IMR-90 (cell line): ENCODE data around the gene IL23R. TPM values are rescaled to one million over a fixed set of nuclear protein-coding genes. Genes with fewer than 3 reads are reported as not detected.
A peak's percentile ranks its signal among the peaks of the same experiment; 100 is the strongest.

Experiments
- ATAC-seq: fragments of 200-7000 bp; cut with Tn5 transposase; 2 replicates; pipeline ENCODE4 v1.9.1; 2020; ENCODE audit warnings: low read depth, mild to moderate bottlenecking, moderate library complexity
- BruUV-seq: library from RNA; stranded (reverse); fragments of 400-500 nt; replicated peaks from 2 replicates; lab custom pipeline; 2021; lab: Mats Ljungman, UMichigan
- CTCF ChIA-PET: fragments of 300-600 bp; formaldehyde crosslinking; extraction: SDS; loops from one replicate; lab custom pipeline; 2021; ENCODE audit warnings: antibody characterized with exemption; lab: Yijun Ruan, JAX
- POLR2A ChIA-PET: fragments of 300-600 bp; sonication (Branson Sonifier 250); formaldehyde crosslinking; loops from one replicate; lab custom pipeline; 2022; ENCODE audit warnings: antibody characterized with exemption; ENCODE audit not compliant: unreplicated experiment; lab: Charles Lee
- DNase-seq: peaks from one replicate; pipeline ENCODE4 v3.0.0; 2013
- H2AFZ ChIP-seq: replicated peaks from 2 replicates; pipeline ENCODE3; 2013; ENCODE audit warnings: low read length, mild to moderate bottlenecking; ENCODE audit not compliant: poor library complexity
- H2AK5ac ChIP-seq: 2 replicates; pipeline ENCODE4 v1.6.1; 2013; ENCODE audit warnings: low read depth, low read length, inconsistent platforms
- H2AK9ac ChIP-seq: replicated peaks from 2 replicates; pipeline ENCODE3; 2013; ENCODE audit warnings: mild to moderate bottlenecking, low read depth, low read length, moderate library complexity; ENCODE audit not compliant: poor library complexity
- H2BK120ac ChIP-seq: 2 replicates; pipeline ENCODE4 v1.6.1; 2013; ENCODE audit warnings: low read depth, low read length, inconsistent platforms
- H2BK15ac ChIP-seq: 3 replicates; pipeline ENCODE4 v1.6.1; 2013; ENCODE audit warnings: low read depth, low read length, inconsistent platforms
- H2BK20ac ChIP-seq: 2 replicates; pipeline ENCODE4 v1.6.1; 2013; ENCODE audit warnings: low read depth, mild to moderate bottlenecking, inconsistent platforms, low read length, moderate library complexity
- H2BK5ac ChIP-seq: 2 replicates; pipeline ENCODE4 v1.6.1; 2013; ENCODE audit warnings: mild to moderate bottlenecking, low read depth, low read length, inconsistent platforms; ENCODE audit not compliant: poor library complexity, severe bottlenecking
- H3K14ac ChIP-seq: replicated peaks from 2 replicates; pipeline ENCODE4 v1.6.1; 2013; ENCODE audit warnings: low read depth, low read length, inconsistent platforms
- H3K18ac ChIP-seq: 2 replicates; pipeline ENCODE4 v1.6.1; 2013; ENCODE audit warnings: low read depth, low read length, control low read depth
- H3K23ac ChIP-seq: 2 replicates; pipeline ENCODE4 v1.6.1; 2013; ENCODE audit warnings: low read depth, low read length, inconsistent platforms
- H3K27ac ChIP-seq: 2 replicates; pipeline ENCODE4 v1.5.1; 2013; ENCODE audit warnings: mild to moderate bottlenecking, control low read depth, low read length; ENCODE audit not compliant: insufficient read depth
- H3K27me3 ChIP-seq: 2 replicates; pipeline ENCODE4 v1.6.1; 2013; ENCODE audit warnings: low read length; ENCODE audit not compliant: control insufficient read depth, insufficient read depth
- H3K36me3 ChIP-seq: 2 replicates; pipeline ENCODE4 v1.6.1; 2013; ENCODE audit warnings: low read length, mixed read lengths; ENCODE audit not compliant: control insufficient read depth, insufficient read depth
- H3K4ac ChIP-seq: 2 replicates; pipeline ENCODE4 v1.6.1; 2013; ENCODE audit warnings: low read depth, low read length, inconsistent platforms
- H3K4me1 ChIP-seq: 2 replicates; pipeline ENCODE4 v1.6.1; 2013; ENCODE audit warnings: low read length, mixed read lengths; ENCODE audit not compliant: control insufficient read depth, insufficient read depth
- H3K4me2 ChIP-seq: 2 replicates; pipeline ENCODE4 v1.6.1; 2013; ENCODE audit warnings: low read depth, mild to moderate bottlenecking, control low read depth, low read length, moderate library complexity
- H3K4me3 ChIP-seq: 2 replicates; pipeline ENCODE4 v1.5.1; 2013; ENCODE audit warnings: low read depth, mild to moderate bottlenecking, control low read depth, low read length, moderate library complexity; ENCODE audit not compliant: insufficient read depth
- H3K56ac ChIP-seq: 2 replicates; pipeline ENCODE4 v1.6.1; 2013; ENCODE audit warnings: low read length, inconsistent platforms; ENCODE audit not compliant: insufficient read depth; ENCODE audit errors: extremely low read depth
- H3K79me1 ChIP-seq, 2 experiments: 2 replicates each; pipeline ENCODE4 v1.6.1; 2013; ENCODE audit warnings: low read length in 2 of 2, inconsistent platforms in 1 of 2, low read depth in 1 of 2
- H3K9ac ChIP-seq: 2 replicates; pipeline ENCODE4 v1.6.1; 2013; ENCODE audit warnings: low read depth, low read length, control low read depth
- H3K9me1 ChIP-seq: 2 replicates; pipeline ENCODE4 v1.6.1; 2013; ENCODE audit warnings: low read length, inconsistent platforms; ENCODE audit not compliant: insufficient read depth
- H3K9me3 ChIP-seq: 2 replicates; pipeline ENCODE4 v1.6.1; 2013; ENCODE audit warnings: low read length; ENCODE audit not compliant: control insufficient read depth, insufficient read depth
- H4K20me1 ChIP-seq: 2 replicates; pipeline ENCODE4 v1.6.1; 2013; ENCODE audit warnings: low read length, inconsistent platforms; ENCODE audit not compliant: insufficient read depth
- H4K5ac ChIP-seq: 2 replicates; pipeline ENCODE4 v1.6.1; 2013; ENCODE audit warnings: mild to moderate bottlenecking, low read depth, low read length, control low read depth
- H4K8ac ChIP-seq, 2 experiments: 2 replicates each; pipeline ENCODE4 v1.6.1; 2013; ENCODE audit warnings: low read depth in 2 of 2, low read length in 2 of 2, control low read depth in 1 of 2, inconsistent platforms in 1 of 2
- H4K91ac ChIP-seq: 2 replicates; pipeline ENCODE4 v1.6.1; 2013; ENCODE audit warnings: low read depth, low read length, inconsistent platforms; ENCODE audit not compliant: insufficient read depth
- BHLHE40 ChIP-seq: fragments of 150-350 bp; IDR thresholded peaks from 2 replicates; pipeline ENCODE4 v1.6.1; 2016; ENCODE audit warnings: mild to moderate bottlenecking, low read depth, low read length
- FOS ChIP-seq: fragments of 150-350 bp; IDR thresholded peaks from 2 replicates; pipeline ENCODE4 v1.6.1; 2016; ENCODE audit warnings: low read depth, low read length
- MAFK ChIP-seq: IDR thresholded peaks from 2 replicates; pipeline ENCODE4 v1.6.1; 2012; ENCODE audit warnings: low read depth, low read length, improper control_type of control experiment
- MAZ ChIP-seq: IDR thresholded peaks from 2 replicates; pipeline ENCODE4 v1.6.1; 2012; ENCODE audit warnings: low read depth, mild to moderate bottlenecking, low read length, improper control_type of control experiment, moderate library complexity, borderline replicate concordance
- MXI1 ChIP-seq: IDR thresholded peaks from 2 replicates; pipeline ENCODE4 v1.6.1; 2012; ENCODE audit warnings: low read depth, mild to moderate bottlenecking, low read length, moderate library complexity, borderline replicate concordance
- NFE2L2 ChIP-seq: fragments of 150-350 bp; IDR thresholded peaks from 2 replicates; pipeline ENCODE4 v1.6.1; 2016; ENCODE audit warnings: low read depth, mild to moderate bottlenecking, low read length
- RCOR1 ChIP-seq: IDR thresholded peaks from 2 replicates; pipeline ENCODE4 v1.6.1; 2012; ENCODE audit warnings: mild to moderate bottlenecking, low read length, improper control_type of control experiment; ENCODE audit not compliant: insufficient replicate concordance
- RFX5 ChIP-seq: IDR thresholded peaks from 2 replicates; pipeline ENCODE4 v1.8.0; 2012; ENCODE audit warnings: low read depth, mild to moderate bottlenecking, low read length, moderate library complexity
- SMC3 ChIP-seq: fragments of 150-350 bp; IDR thresholded peaks from 2 replicates; pipeline ENCODE4 v1.6.1; 2016; ENCODE audit warnings: low read depth, mild to moderate bottlenecking, antibody characterized with exemption, low read length, moderate library complexity
- WGBS, 2 experiments: methylation state at CpG; one replicate each; pipeline versions ENCODE4 v1.1.5 to v1.1.7; 2013; ENCODE audit warnings: missing lambda C conversion rate in 2 of 2; ENCODE audit not compliant: insufficient read length in 1 of 2; ENCODE audit errors: extremely low coverage in 2 of 2; 5-methylcytosine and 5-hydroxymethylcytosine counted together
- dilution Hi-C: fragments of 300-500 bp; cut with HindIII; formaldehyde crosslinking; loops from one replicate; pipeline ENCODE4 v1.14.3; 2018; ENCODE audit warnings: low sequenced_read_pairs; ENCODE audit not compliant: unreplicated experiment
- in situ Hi-C: fragments of 300-500 bp; cut with MboI; formaldehyde crosslinking; loops from 3 replicates; pipeline ENCODE4 v1.14.3; 2019; ENCODE audit warnings: low sequenced_read_pairs, inconsistent platforms, mixed read lengths
- intact Hi-C: fragments of 100-400 bp; cut with micrococcal nuclease; formaldehyde crosslinking; loops from 2 replicates; pipeline ENCODE4 v1.10.0; 2022
- polyA plus RNA-seq, 3 experiments: library from polyadenylated mRNA; depleted of rRNA; stranded (reverse); fragments of >200 nt; gene quantifications; 2 replicates each; pipeline ENCODE4 v1.2.3, GENCODE V29; 2012; ENCODE audit warnings: low replicate concordance in 1 of 3
- total RNA-seq: library from RNA; depleted of rRNA; stranded (reverse); fragments of >200 nt; gene quantifications from 2 replicates; pipeline ENCODE4 v1.2.3, GENCODE V29; 2012
- TF ChIP-seq, protein P1 (sequence below): conservative IDR thresholded peaks from 2 replicates; pipeline ENCODE4 v1.5.1; 2012; ENCODE audit warnings: mild to moderate bottlenecking, low read depth, low read length, improper control_type of control experiment

IL23R gene
- total and polyA plus RNA-seq, 2 of the 4 experiments (the other 2 are of a cell fraction) = not detected

DNA sequence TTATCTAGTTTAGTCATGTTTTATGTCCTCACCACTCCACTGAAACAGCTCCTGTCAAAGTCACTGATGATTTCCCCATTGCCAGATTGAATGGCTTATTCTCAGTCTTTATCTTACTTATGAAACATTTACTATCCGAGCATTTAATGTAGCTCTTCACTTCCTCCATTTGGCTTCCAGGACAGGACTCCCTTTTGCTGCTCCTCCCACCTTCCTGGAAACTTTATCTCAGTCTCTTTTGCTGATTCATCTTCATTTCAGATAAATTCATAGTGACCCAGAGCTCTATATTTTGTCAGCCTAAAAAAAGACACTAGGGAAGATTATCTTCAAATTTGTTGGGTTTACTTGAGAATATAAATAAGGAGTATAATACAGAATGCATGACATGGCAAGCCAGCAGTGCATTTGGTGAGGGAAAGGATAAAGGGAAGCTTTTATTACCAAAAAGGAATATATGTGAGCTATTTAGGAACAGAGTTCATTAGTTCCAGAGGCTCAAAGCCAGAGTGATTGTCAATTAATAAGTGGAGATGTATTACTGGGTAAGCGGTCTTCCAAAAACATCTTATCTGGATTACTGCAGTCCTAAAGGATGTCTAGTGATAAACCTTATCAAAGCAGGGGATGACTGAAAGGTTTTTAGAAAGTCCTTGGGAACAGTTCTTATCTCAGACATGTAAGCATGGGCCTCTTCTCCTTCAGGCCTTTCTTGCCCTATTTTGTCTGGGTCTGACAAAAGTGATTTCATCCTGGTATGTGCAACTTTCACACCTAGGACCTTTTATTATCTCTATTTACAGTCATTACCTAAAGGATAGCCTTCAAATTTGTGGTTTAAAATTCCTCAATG is 25.6 kb downstream of the IL23R start:
- no peaks in the 10 kb centered on the region for H3K79me1 ChIP-seq
- H3K27ac ChIP-seq = no peak overlapping the region
- H3K9ac ChIP-seq = no peak overlapping the region
- H2BK120ac ChIP-seq = no peak overlapping the region
- H2BK5ac ChIP-seq = no peak overlapping the region
- no peak overlapping the region for H4K91ac ChIP-seq
- H2AFZ ChIP-seq = no peak overlapping the region
- no peak overlapping the region for H4K5ac ChIP-seq
- H3K4me3 ChIP-seq = no peak overlapping the region
- no peak overlapping the region for H3K18ac ChIP-seq
- H2BK15ac ChIP-seq = no peak overlapping the region
- no peak overlapping the region for H2AK5ac ChIP-seq
- H3K27me3 ChIP-seq = peaks cover 3% of the 10 kb centered on the region; the same call in 1 of the 2 replicates
- no peak overlapping the region for H3K14ac ChIP-seq
- no TSS peak for BruUV-seq
- H3K4me2 ChIP-seq = no peak overlapping the region
- dilution Hi-C loops (no loop called here), in situ Hi-C loops (no loop called here), intact Hi-C loops (loop anchor here (1.0 kb wide), 1 partner anchor 401 kb away; no protein-coding TSS in a partner anchor)
- ChIA-PET CTCF (interaction anchor here (0.6 kb wide), 1 partner anchor 23 kb away, joined by 3 read pairs; no protein-coding TSS in a partner anchor), POLR2A (no interaction called here)
- H3K9me1 ChIP-seq = peaks cover 3% of the 10 kb centered on the region; the same call in 1 of the 2 replicates
- TF ChIP-seq RCOR1 (no peak), NFE2L2 (no peak), BHLHE40 (no peak), RFX5 (no peak), MXI1 (no peak), FOS (no peak), MAFK (no peak), SMC3 (no peak), MAZ (no peak)
- TF ChIP-seq, protein P1, sequence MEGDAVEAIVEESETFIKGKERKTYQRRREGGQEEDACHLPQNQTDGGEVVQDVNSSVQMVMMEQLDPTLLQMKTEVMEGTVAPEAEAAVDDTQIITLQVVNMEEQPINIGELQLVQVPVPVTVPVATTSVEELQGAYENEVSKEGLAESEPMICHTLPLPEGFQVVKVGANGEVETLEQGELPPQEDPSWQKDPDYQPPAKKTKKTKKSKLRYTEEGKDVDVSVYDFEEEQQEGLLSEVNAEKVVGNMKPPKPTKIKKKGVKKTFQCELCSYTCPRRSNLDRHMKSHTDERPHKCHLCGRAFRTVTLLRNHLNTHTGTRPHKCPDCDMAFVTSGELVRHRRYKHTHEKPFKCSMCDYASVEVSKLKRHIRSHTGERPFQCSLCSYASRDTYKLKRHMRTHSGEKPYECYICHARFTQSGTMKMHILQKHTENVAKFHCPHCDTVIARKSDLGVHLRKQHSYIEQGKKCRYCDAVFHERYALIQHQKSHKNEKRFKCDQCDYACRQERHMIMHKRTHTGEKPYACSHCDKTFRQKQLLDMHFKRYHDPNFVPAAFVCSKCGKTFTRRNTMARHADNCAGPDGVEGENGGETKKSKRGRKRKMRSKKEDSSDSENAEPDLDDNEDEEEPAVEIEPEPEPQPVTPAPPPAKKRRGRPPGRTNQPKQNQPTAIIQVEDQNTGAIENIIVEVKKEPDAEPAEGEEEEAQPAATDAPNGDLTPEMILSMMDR = no peak
- no peak overlapping the region for H2BK20ac ChIP-seq
- DNase-seq (no peak), ATAC-seq (peak; percentile 42)
- H3K4ac ChIP-seq = no peak overlapping the region
- no peak overlapping the region for H3K56ac ChIP-seq
- H3K36me3 ChIP-seq = no peaks in the 10 kb centered on the region
- no peaks in the 10 kb centered on the region for H3K9me3 ChIP-seq
- no peak overlapping the region for H3K23ac ChIP-seq
- no peak overlapping the region for H4K8ac ChIP-seq
- WGBS, 2 experiments = 17% methylated on average over 1 of the region's 2 CpGs; no CpG with 5 or more reads in 1 of the 2 experiments
- H4K20me1 ChIP-seq = no peaks in the 10 kb centered on the region
- H3K4me1 ChIP-seq = peaks cover 2% of the 10 kb centered on the region; the same call in 1 of the 2 replicates
- no peak overlapping the region for H2AK9ac ChIP-seq
